Smooth muscle cell (in vitro differentiated cells): Measurements from ENCODE around the gene RBBP5. TPM values are rescaled to one million over a fixed set of nuclear protein-coding genes. Genes with fewer than 3 reads are reported as not detected.

Experiments
- DNase-seq: peaks from one replicate; lab custom pipeline; 2025; ENCODE audit not compliant: unreplicated experiment; lab: John Stamatoyannopoulos, UW
- H2AFZ ChIP-seq: fragments of 200-600 bp; sonication (generic); 2 replicates; pipeline ENCODE4 v1.6.0; 2016; ENCODE audit warnings: antibody characterized with exemption, low read depth, mild to moderate bottlenecking
- H3F3A ChIP-seq: fragments of 200-600 bp; sonication (generic); 2 replicates; pipeline ENCODE4 v1.6.0; 2017; ENCODE audit warnings: antibody characterized with exemption, low read depth
- H3K27ac ChIP-seq: fragments of 200-600 bp; sonication (generic); 2 replicates; pipeline ENCODE4 v1.5.1; 2016; ENCODE audit warnings: low read depth, mild to moderate bottlenecking
- H3K27me3 ChIP-seq: fragments of 200-600 bp; sonication (generic); 2 replicates; pipeline ENCODE4 v1.6.1; 2016; ENCODE audit warnings: low read depth, mild to moderate bottlenecking
- H3K36me3 ChIP-seq: fragments of 200-600 bp; sonication (generic); 2 replicates; pipeline ENCODE4 v1.5.1; 2016; ENCODE audit warnings: low read depth
- H3K4me1 ChIP-seq: fragments of 200-600 bp; sonication (generic); 2 replicates; pipeline ENCODE4 v1.5.1; 2016; ENCODE audit warnings: low read depth
- H3K4me2 ChIP-seq: fragments of 200-600 bp; sonication (generic); 2 replicates; pipeline ENCODE4 v1.6.0; 2016; ENCODE audit warnings: mild to moderate bottlenecking
- H3K4me3 ChIP-seq: fragments of 200-600 bp; sonication (generic); 2 replicates; pipeline ENCODE4 v1.5.1; 2016; ENCODE audit warnings: mild to moderate bottlenecking
- H3K79me2 ChIP-seq: fragments of 200-600 bp; sonication (generic); 2 replicates; pipeline ENCODE4 v1.6.0; 2016; ENCODE audit warnings: low read depth, mild to moderate bottlenecking
- H3K9ac ChIP-seq: fragments of 200-600 bp; sonication (generic); 2 replicates; pipeline ENCODE4 v1.6.0; 2016; ENCODE audit warnings: low read depth
- H3K9me3 ChIP-seq: fragments of 200-600 bp; sonication (generic); replicated peaks from 2 replicates; pipeline ENCODE4 v1.5.1; 2016; ENCODE audit warnings: low read depth
- H4K20me1 ChIP-seq: fragments of 200-600 bp; sonication (generic); 2 replicates; pipeline ENCODE4 v1.6.0; 2016; ENCODE audit warnings: low read depth
- WGBS: methylation state at CpG from one replicate; pipeline ENCODE4 v1.1.7; 2016; ENCODE audit warnings: low lambda C conversion rate; 5-methylcytosine and 5-hydroxymethylcytosine counted together
- polyA plus RNA-seq: library from polyadenylated mRNA; unstranded; fragments of >200 nt; fragmentation: Nextera tagmentation; extraction: Ambion mirVana; gene quantifications from 2 replicates; pipeline ENCODE4 v1.2.1, GENCODE V29; 2016
- total RNA-seq: library from RNA; depleted of rRNA; stranded (reverse); fragments of >200 nt; gene quantifications from 2 replicates; pipeline ENCODE4 v1.2.3, GENCODE V29; 2014
- TF ChIP-seq, protein P1 (sequence below): fragments of 200-600 bp; sonication (generic); IDR thresholded peaks from 2 replicates; pipeline ENCODE4 v1.5.1; 2017; ENCODE audit warnings: borderline replicate concordance, mild to moderate bottlenecking, antibody characterized with exemption; ENCODE audit not compliant: insufficient read depth, poor library complexity, severe bottlenecking

RBBP5 gene
- total and polyA plus RNA-seq, 2 experiments from 2014 or later: 12.8 to 18.8 TPM

DNA sequence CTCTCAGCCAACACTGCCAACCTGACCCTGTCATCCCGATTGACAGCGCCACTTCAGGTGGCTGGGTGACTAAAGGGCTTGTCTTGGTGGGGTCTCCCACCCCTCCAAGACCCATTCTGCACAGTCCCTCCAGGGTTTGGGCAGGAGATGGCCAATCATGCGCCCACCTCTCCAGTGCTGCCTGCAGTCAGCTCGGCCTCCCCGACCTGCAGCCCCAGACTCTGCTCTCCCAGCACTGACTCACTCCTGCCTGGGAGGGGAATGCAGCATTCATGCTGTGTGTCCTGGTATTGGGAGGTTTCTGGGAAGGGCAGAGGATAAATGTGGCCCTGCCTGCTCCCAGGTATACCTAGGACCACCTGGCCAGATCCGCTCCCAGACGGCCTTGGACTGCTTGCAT is 47.3 kb downstream of the RBBP5 start:
- H3K4me1 ChIP-seq: no peaks in the 10 kb centered on the region
- H3K79me2 ChIP-seq: no peaks in the 10 kb centered on the region
- no peak overlapping the region for H3K9ac ChIP-seq
- TF ChIP-seq, protein P1, sequence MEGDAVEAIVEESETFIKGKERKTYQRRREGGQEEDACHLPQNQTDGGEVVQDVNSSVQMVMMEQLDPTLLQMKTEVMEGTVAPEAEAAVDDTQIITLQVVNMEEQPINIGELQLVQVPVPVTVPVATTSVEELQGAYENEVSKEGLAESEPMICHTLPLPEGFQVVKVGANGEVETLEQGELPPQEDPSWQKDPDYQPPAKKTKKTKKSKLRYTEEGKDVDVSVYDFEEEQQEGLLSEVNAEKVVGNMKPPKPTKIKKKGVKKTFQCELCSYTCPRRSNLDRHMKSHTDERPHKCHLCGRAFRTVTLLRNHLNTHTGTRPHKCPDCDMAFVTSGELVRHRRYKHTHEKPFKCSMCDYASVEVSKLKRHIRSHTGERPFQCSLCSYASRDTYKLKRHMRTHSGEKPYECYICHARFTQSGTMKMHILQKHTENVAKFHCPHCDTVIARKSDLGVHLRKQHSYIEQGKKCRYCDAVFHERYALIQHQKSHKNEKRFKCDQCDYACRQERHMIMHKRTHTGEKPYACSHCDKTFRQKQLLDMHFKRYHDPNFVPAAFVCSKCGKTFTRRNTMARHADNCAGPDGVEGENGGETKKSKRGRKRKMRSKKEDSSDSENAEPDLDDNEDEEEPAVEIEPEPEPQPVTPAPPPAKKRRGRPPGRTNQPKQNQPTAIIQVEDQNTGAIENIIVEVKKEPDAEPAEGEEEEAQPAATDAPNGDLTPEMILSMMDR: no peak
- no peak overlapping the region for H3K4me2 ChIP-seq
- H3K27me3 ChIP-seq: no peaks in the 10 kb centered on the region
- no peak overlapping the region for H3K4me3 ChIP-seq
- no peaks in the 10 kb centered on the region for H3F3A ChIP-seq
- H2AFZ ChIP-seq: no peak overlapping the region
- no peaks in the 10 kb centered on the region for H3K9me3 ChIP-seq
- H3K36me3 ChIP-seq: no peaks in the 10 kb centered on the region
- 88% methylated on average over 7 of the region's 7 CpGs for WGBS
- no peaks in the 10 kb centered on the region for H4K20me1 ChIP-seq
- H3K27ac ChIP-seq: no peak overlapping the region
- no peak for DNase-seq

DNA sequence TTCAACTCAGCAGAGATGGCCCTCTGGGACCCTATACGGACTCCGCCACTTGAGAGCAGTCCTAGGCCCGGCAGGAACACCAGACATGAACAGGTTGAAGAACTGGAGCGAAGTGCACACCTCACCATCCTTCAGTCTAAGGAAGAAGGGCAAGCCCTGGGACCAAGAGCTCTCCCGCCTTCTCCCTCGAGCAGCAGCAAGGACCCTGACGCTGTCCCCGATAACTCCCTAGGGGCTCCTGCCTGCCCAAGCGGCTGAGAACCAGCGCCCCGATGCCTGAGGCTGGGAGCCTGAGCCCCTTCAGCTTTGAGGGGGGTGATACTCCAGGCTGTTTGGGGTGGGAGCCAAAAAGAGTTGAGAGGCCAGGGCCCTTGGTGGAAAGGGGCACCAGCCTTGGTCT is 47.7 kb downstream of the RBBP5 start:
- no peak overlapping the region for H3K4me3 ChIP-seq
- H3K4me1 ChIP-seq: no peaks in the 10 kb centered on the region
- H3K9ac ChIP-seq: no peak overlapping the region
- no peaks in the 10 kb centered on the region for H3K36me3 ChIP-seq
- H2AFZ ChIP-seq: no peak overlapping the region
- WGBS: 94% methylated on average over 11 of the region's 11 CpGs
- no peak overlapping the region for H3K4me2 ChIP-seq
- H3K9me3 ChIP-seq: no peaks in the 10 kb centered on the region
- no peaks in the 10 kb centered on the region for H3K79me2 ChIP-seq
- no peaks in the 10 kb centered on the region for H3K27me3 ChIP-seq
- H4K20me1 ChIP-seq: no peaks in the 10 kb centered on the region
- TF ChIP-seq, protein P1: no peak
- no peak for DNase-seq
- no peak overlapping the region for H3K27ac ChIP-seq
- H3F3A ChIP-seq: no peaks in the 10 kb centered on the region

DNA sequence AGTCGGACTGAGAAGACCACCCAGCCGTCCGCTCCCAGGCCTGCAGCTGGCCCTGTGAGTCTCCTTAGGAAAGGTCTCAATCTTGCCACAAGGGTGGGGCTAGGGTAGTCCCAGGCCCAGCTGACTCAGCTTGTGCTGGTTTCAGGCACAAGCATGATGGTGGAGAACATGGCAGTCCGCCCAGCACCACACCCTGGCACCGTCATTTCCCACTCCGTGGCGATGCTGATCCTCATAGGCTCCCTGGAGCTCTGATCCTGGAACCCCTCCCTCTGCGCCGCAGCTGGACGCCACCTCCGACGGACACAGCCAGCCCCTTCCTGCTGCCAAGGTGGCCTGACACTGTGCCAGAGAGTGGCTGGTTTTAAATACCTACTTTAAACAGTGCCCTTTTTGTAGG is 48.3 kb downstream of the RBBP5 start:
- TF ChIP-seq, protein P1: no peak
- Histone ChIP-seq H3F3A (no peaks in the 10 kb centered on the region), H4K20me1 (no peaks in the 10 kb centered on the region), H3K27ac (no peak overlapping the region), H3K4me2 (no peak overlapping the region), H3K4me3 (no peak overlapping the region), H3K9ac (no peak overlapping the region), H3K4me1 (no peaks in the 10 kb centered on the region), H2AFZ (no peak overlapping the region), H3K36me3 (no peaks in the 10 kb centered on the region), H3K79me2 (no peaks in the 10 kb centered on the region), H3K9me3 (no peaks in the 10 kb centered on the region), H3K27me3 (no peaks in the 10 kb centered on the region)
- WGBS: 88% methylated on average over 12 of the region's 12 CpGs
- no peak for DNase-seq

DNA sequence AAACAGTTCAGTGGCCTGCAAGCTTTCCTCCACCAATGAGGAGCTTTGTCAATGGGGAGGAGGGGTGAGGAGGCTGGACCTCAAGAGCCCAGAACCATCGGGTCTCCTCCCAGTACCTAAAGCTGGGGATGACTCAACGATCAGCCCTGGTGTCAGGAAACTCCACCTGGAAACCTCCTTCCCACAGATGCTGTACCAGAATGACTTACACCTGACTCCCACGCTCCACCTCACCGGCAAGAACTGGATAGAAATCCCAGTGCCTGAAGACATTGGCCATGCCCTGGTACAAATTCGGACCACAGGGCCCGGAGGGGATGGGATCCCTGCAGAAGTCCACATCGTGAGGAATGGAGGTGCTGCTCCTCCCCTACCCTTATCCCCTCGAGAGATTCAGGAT is 48.9 kb downstream of the RBBP5 start:
- Histone ChIP-seq H3K36me3 (no peaks in the 10 kb centered on the region), H3K27me3 (no peaks in the 10 kb centered on the region), H3K9ac (no peak overlapping the region), H3K79me2 (no peaks in the 10 kb centered on the region), H3K4me2 (no peak overlapping the region), H3F3A (no peaks in the 10 kb centered on the region), H3K4me1 (no peaks in the 10 kb centered on the region), H2AFZ (no peak overlapping the region), H3K27ac (no peak overlapping the region), H4K20me1 (no peaks in the 10 kb centered on the region), H3K4me3 (no peak overlapping the region), H3K9me3 (no peaks in the 10 kb centered on the region)
- DNase-seq: no peak
- TF ChIP-seq, protein P1: no peak
- WGBS: 89% methylated on average over 8 of the region's 8 CpGs
